ENCODE measurements around the gene CASKIN2.

Gene CASKIN2

DNA sequence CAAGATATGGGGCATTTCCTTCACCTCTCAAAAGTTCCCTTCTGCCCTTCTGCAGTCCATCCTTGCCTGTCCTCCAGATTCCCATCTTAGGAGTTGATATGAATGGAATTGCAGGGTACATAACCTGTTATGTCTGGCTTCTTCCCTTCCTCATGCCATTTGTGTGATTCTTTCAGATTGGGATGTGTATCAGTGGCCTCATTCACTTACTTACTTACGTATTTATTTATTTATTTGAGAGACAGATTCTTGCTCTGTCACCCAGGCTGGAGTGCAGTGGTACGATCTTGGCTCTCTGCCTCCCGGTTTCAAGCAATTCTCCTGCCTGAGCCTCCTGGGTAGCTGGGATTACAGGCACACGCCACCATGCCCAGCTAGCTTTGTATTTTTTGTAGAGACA is 65.1 kb downstream of the CASKIN2 start:
- DNase-seq (ENCODE audit: low read depth in 2 of 2), result no peak
- TF ChIP-seq, protein P1, sequence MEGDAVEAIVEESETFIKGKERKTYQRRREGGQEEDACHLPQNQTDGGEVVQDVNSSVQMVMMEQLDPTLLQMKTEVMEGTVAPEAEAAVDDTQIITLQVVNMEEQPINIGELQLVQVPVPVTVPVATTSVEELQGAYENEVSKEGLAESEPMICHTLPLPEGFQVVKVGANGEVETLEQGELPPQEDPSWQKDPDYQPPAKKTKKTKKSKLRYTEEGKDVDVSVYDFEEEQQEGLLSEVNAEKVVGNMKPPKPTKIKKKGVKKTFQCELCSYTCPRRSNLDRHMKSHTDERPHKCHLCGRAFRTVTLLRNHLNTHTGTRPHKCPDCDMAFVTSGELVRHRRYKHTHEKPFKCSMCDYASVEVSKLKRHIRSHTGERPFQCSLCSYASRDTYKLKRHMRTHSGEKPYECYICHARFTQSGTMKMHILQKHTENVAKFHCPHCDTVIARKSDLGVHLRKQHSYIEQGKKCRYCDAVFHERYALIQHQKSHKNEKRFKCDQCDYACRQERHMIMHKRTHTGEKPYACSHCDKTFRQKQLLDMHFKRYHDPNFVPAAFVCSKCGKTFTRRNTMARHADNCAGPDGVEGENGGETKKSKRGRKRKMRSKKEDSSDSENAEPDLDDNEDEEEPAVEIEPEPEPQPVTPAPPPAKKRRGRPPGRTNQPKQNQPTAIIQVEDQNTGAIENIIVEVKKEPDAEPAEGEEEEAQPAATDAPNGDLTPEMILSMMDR (IDR thresholded peaks at IDR 0.05; ENCODE audit: low read depth, low read length), result no peak

More for the DNA sequence above, 65.1 kb downstream of the CASKIN2 start:
- no peak overlapping the region for H3K4me3 ChIP-seq (replicated peaks in 1 of 2; ENCODE audit: low read depth in 2 of 2, low read length in 2 of 2)
